ENCODE measurements around the gene PBX2.
A peak's percentile ranks its signal among the peaks of the same experiment; 100 is the strongest.

The PBX2 gene

GRCh38 chr6:32179766-32180405 is 10.1 kb downstream of the PBX2 start:
- Histone ChIP-seq H3K9me3 (ENCODE audit: control insufficient read depth, low read length) (no peaks in the 10 kb centered on the region), H3K27ac (ENCODE audit: insufficient read depth, low read length, poor library complexity, severe bottlenecking) (no peak overlapping the region), H3K27me3 (replicated peaks; ENCODE audit: control insufficient read depth, insufficient read depth, low read length, poor library complexity, severe bottlenecking) (no peaks in the 10 kb centered on the region), H3K36me3 (ENCODE audit: control insufficient read depth, insufficient read depth, low read length) (peaks cover 39% of the 10 kb centered on the region), H3K4me3 (ENCODE audit: insufficient read depth, low read depth, low read length, poor library complexity, severe bottlenecking) (no peak overlapping the region), H3K4me1 (ENCODE audit: control insufficient read depth, insufficient read depth, low read length, poor library complexity, severe bottlenecking) (peaks cover 34% of the 10 kb centered on the region)
- no peak for DNase-seq

- no peaks in the 10 kb centered on the region for H3K9me3 ChIP-seq (ENCODE audit: control insufficient read depth, low read length)
- DNase-seq: no peak
- H3K4me1 ChIP-seq (ENCODE audit: control insufficient read depth, insufficient read depth, low read length, poor library complexity, severe bottlenecking): peaks cover 33% of the 10 kb centered on the region
- no peaks in the 10 kb centered on the region for H3K27me3 ChIP-seq (replicated peaks; ENCODE audit: control insufficient read depth, insufficient read depth, low read length, poor library complexity, severe bottlenecking)
- peak overlapping the region; percentile 95 for H3K27ac ChIP-seq (ENCODE audit: insufficient read depth, low read length, poor library complexity, severe bottlenecking)
- peak overlapping the region; percentile 67 for H3K4me3 ChIP-seq (ENCODE audit: insufficient read depth, low read depth, low read length, poor library complexity, severe bottlenecking)
- peaks cover 31% of the 10 kb centered on the region for H3K36me3 ChIP-seq (ENCODE audit: control insufficient read depth, insufficient read depth, low read length)
Observed at GRCh38 chr6:32178547-32179440, 11.2 kb downstream of the PBX2 start.

GRCh38 chr6:32177788-32178546 is 12.0 kb downstream of the PBX2 start, which contains the start of gene RNF5:
Gene RNF5 (plus strand): TSS chr6:32178405. CDS start chr6:32178512, 107 bp downstream.
- peaks cover 31% of the 10 kb centered on the region for H3K4me1 ChIP-seq (ENCODE audit: control insufficient read depth, insufficient read depth, low read length, poor library complexity, severe bottlenecking)

DNA sequence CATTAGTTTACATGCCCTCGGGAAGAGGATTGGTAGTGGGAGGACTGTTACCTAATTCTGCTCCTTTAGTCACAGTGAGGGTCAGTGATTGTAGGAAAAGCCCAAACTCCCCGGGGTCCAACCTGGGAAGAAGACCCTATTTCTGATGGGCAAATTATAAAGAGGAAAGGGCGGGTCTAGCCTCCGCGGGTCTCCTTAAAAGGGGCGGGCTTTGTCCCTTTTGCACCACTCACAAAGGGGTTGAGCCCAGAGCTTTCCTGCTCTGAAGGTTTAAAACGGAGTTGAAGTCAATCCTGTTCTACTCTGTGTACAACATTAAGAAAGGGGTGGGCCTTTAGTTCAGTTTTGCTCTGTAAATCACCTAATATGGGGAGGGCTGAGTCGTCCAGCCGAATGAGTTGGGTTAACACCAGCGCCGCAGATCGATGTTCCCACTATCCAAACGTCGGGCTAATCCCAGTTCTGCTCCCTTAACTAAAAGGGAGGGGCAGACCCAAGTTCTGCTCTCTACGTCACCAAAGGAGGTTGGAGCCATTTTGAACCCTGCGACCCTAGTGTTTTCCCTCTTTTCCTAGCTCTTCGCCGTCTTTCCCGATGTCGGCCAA is 12.7 kb downstream of the PBX2 start:
- H3K27me3 ChIP-seq (replicated peaks; ENCODE audit: control insufficient read depth, insufficient read depth, low read length, poor library complexity, severe bottlenecking): no peaks in the 10 kb centered on the region
- DNase-seq: no peak
- H3K4me1 ChIP-seq (ENCODE audit: control insufficient read depth, insufficient read depth, low read length, poor library complexity, severe bottlenecking): peaks cover 31% of the 10 kb centered on the region
- H3K4me3 ChIP-seq (ENCODE audit: insufficient read depth, low read depth, low read length, poor library complexity, severe bottlenecking): peak overlapping the region; percentile 59
- peak overlapping the region; percentile 95 for H3K27ac ChIP-seq (ENCODE audit: insufficient read depth, low read length, poor library complexity, severe bottlenecking)
- peaks cover 16% of the 10 kb centered on the region for H3K36me3 ChIP-seq (ENCODE audit: control insufficient read depth, insufficient read depth, low read length)
- H3K9me3 ChIP-seq (ENCODE audit: control insufficient read depth, low read length): no peaks in the 10 kb centered on the region

More at GRCh38 chr6:32177788-32178546, 12.0 kb downstream of the PBX2 start, which contains the start of gene RNF5:
- Histone ChIP-seq H3K27ac (ENCODE audit: insufficient read depth, low read length, poor library complexity, severe bottlenecking) (peak within 1 kb of the TSS; percentile 95), H3K27me3 (replicated peaks; ENCODE audit: control insufficient read depth, insufficient read depth, low read length, poor library complexity, severe bottlenecking) (no peaks in the 10 kb centered on the region), H3K4me3 (ENCODE audit: insufficient read depth, low read depth, low read length, poor library complexity, severe bottlenecking) (peak within 1 kb of the TSS; percentile 67), H3K9me3 (ENCODE audit: control insufficient read depth, low read length) (no peaks in the 10 kb centered on the region), H3K36me3 (ENCODE audit: control insufficient read depth, insufficient read depth, low read length) (peaks cover 23% of the 10 kb centered on the region)
- peak; percentile 92 to 96 (median 94) for DNase-seq

GRCh38 chr6:32176476-32177182 is 13.4 kb downstream of the PBX2 start:
- H3K4me3 ChIP-seq (ENCODE audit: insufficient read depth, low read depth, low read length, poor library complexity, severe bottlenecking): peak overlapping the region; percentile 88
- H3K9me3 ChIP-seq (ENCODE audit: control insufficient read depth, low read length): no peaks in the 10 kb centered on the region
- no peak for DNase-seq
- peaks cover 11% of the 10 kb centered on the region for H3K36me3 ChIP-seq (ENCODE audit: control insufficient read depth, insufficient read depth, low read length)
- H3K27ac ChIP-seq (ENCODE audit: insufficient read depth, low read length, poor library complexity, severe bottlenecking): peak overlapping the region; percentile 95
- peaks cover 31% of the 10 kb centered on the region for H3K4me1 ChIP-seq (ENCODE audit: control insufficient read depth, insufficient read depth, low read length, poor library complexity, severe bottlenecking)
- no peaks in the 10 kb centered on the region for H3K27me3 ChIP-seq (replicated peaks; ENCODE audit: control insufficient read depth, insufficient read depth, low read length, poor library complexity, severe bottlenecking)

DNA sequence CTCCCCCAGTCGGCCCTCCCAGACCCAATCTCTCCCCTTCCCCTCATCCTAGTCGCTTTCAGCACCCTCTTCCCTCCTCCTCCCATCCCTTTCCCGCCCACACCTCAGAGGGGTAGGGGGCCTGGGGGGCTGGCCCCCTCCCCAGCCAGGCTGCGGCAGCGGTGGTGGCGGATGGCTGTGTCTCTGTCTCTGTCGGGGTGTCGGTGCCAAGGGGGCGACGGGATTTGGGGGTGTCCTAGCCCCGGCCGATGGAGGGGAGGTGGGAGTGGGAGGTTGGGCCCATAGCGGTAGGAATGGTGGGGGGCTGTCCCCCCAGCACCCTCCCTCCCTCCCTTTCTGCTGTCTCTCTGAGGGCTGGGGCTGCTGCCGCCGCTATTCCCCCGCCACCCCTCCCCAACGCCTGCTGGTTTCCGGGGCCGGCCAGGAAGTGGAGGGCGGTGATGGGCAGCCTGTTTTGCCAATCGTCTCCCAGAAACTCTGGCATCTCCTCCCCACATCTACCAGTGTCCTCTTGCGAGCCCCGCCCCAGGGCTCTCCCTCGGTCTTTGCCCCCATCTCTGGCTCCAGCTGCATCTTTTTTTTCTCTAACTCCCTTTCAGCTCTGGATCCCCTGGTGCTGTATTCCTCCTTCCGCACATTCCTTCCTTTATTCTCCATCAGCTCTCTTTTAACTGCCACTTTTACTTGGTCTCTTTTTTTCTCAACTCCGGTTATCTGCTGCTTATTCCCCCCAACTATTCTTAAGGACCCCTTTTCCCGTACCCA is 14.1 kb downstream of the PBX2 start, which contains the start of gene AGPAT1:
Gene AGPAT1, minus strand, starts transcription at position 374 of the 765 bp plus-strand sequence. CDS start 4,588 bp downstream, outside the sequence.
- Histone ChIP-seq H3K9me3 (ENCODE audit: control insufficient read depth, low read length) (no peaks in the 10 kb centered on the region), H3K27ac (ENCODE audit: insufficient read depth, low read length, poor library complexity, severe bottlenecking) (peak within 1 kb of the TSS; percentile 95), H3K36me3 (ENCODE audit: control insufficient read depth, insufficient read depth, low read length) (peaks cover 5% of the 10 kb centered on the region), H3K4me3 (ENCODE audit: insufficient read depth, low read depth, low read length, poor library complexity, severe bottlenecking) (peak within 1 kb of the TSS; percentile 88), H3K4me1 (ENCODE audit: control insufficient read depth, insufficient read depth, low read length, poor library complexity, severe bottlenecking) (peaks cover 33% of the 10 kb centered on the region), H3K27me3 (replicated peaks; ENCODE audit: control insufficient read depth, insufficient read depth, low read length, poor library complexity, severe bottlenecking) (no peaks in the 10 kb centered on the region)
- peak; percentile 86 to 93 (median 92) for DNase-seq

- H3K4me3 ChIP-seq (ENCODE audit: insufficient read depth, low read depth, low read length, poor library complexity, severe bottlenecking): peak overlapping the region; percentile 88
- no peaks in the 10 kb centered on the region for H3K9me3 ChIP-seq (ENCODE audit: control insufficient read depth, low read length)
- no peak for DNase-seq
- H3K27me3 ChIP-seq (replicated peaks; ENCODE audit: control insufficient read depth, insufficient read depth, low read length, poor library complexity, severe bottlenecking): no peaks in the 10 kb centered on the region
- H3K36me3 ChIP-seq (ENCODE audit: control insufficient read depth, insufficient read depth, low read length): peaks cover 5% of the 10 kb centered on the region
- peak overlapping the region; percentile 95 for H3K27ac ChIP-seq (ENCODE audit: insufficient read depth, low read length, poor library complexity, severe bottlenecking)
- H3K4me1 ChIP-seq (ENCODE audit: control insufficient read depth, insufficient read depth, low read length, poor library complexity, severe bottlenecking): peaks cover 33% of the 10 kb centered on the region
Observed at GRCh38 chr6:32175322-32175710, 14.7 kb downstream of the PBX2 start.

GRCh38 chr6:32174416-32174815 is 15.6 kb downstream of the PBX2 start:
- no peak for DNase-seq
- Histone ChIP-seq H3K4me3 (ENCODE audit: insufficient read depth, low read depth, low read length, poor library complexity, severe bottlenecking) (no peak overlapping the region), H3K4me1 (ENCODE audit: control insufficient read depth, insufficient read depth, low read length, poor library complexity, severe bottlenecking) (peaks cover 33% of the 10 kb centered on the region), H3K27me3 (replicated peaks; ENCODE audit: control insufficient read depth, insufficient read depth, low read length, poor library complexity, severe bottlenecking) (no peaks in the 10 kb centered on the region), H3K36me3 (ENCODE audit: control insufficient read depth, insufficient read depth, low read length) (peaks cover 12% of the 10 kb centered on the region), H3K9me3 (ENCODE audit: control insufficient read depth, low read length) (no peaks in the 10 kb centered on the region), H3K27ac (ENCODE audit: insufficient read depth, low read length, poor library complexity, severe bottlenecking) (no peak overlapping the region)

Measured in effector memory CD4-positive, alpha-beta T cell (primary cell).